Stimulated activated CD4-positive, alpha-beta T cell treated with anti-CD3 and anti-CD28 coated beads, Interleukin-4, amount 100 ng/mL, for 24 hours (primary cell): ENCODE measurements around the gene PPL.
A peak's percentile ranks its signal among the peaks of the same experiment; 100 is the strongest.
"Not testable (repeated sequence)": the region's sequence is repeated elsewhere in the genome, so short reads cannot be mapped to it uniquely, and the experiment has no call there.

Experiments used
- DNase-seq: peaks from one replicate; pipeline ENCODE4 v3.0.0-alpha.2; 2020

The PPL gene

DNA sequence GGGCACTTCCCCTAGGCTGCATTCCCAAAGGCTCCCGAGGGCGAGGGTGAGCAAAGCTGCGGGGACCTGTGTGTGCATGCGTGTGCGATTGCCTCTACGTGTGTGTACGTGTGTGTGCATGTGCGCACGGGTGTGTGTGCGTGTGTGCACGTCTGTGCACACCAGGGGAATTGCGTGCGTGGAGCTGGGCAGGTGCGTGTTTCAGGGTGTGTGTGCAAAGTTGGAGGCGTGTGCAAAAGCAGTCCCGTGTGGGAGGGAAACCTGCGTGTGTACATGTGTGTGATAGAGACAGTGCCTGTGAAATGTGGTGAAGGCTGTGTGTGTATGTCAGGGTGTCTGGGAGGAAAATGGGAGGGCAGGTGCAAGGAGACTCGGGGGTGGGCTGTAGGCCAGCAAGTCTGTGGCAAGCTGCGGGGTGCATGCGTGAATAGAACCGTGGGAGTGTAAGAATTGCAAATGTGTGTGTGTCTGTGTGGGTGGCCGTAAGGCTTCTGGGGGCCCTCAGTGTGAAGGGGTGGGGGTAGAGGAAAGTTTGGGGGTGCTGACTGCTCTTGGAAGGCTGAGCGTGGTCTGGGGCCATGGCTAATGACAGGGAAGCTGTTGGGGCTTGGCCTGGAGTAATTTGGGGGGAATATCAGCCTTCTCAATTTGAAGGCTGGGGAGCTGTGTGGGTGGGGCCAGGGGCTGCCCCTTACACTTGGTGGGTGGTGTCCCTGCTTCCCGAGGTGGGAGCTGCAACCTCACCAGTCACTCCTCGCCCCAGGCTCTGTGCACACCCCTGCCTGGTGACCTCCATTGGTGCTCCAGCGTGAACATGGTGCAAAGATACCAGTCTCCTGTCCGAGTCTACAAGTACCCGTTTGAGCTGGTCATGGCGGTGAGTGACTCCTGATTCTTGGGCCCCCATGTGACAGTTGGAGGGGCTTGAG is 21.8 kb upstream of the PPL start:
- no peak for DNase-seq

DNA sequence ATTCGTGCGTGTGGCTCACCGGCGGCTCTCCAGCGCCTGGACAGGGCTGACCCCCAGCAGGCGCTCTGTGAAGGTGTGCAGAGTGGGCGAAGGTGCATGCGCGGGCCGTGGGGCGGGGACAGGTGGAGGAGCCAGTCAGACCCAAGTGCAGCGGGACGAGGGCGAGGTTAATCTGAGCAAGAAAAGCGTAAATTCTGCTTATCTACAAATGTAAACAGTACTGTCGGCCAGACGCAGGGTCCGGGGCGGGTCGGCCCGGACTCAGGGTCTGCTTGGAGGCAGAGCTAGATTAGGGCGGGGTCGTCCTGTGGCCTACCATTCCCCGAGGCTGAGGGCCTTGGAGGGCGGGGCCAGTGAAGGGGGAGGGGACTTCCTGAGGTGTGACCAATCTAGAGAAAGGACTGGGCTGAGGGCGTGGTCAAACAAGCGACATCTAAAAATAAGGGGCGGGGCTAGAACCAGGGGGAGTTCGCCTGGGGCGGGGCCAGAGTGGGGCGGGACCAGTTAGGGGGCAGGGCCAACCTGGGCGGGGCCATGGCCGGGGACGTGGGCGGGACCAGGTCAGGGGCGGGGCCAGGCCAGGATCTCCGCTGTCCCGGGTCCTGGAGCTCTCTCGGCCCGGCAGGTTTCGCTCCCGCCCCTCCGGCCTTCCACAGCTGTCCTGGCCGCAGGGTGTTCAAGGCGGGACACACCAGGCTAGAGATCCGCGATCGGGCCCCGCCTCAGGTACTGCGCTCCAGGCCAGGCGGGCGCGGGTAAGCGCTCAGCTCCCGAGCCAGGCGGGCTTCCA is 21.0 kb upstream of the PPL start, which contains the start of gene SEC14L5:
Gene SEC14L5 (plus strand): TSS at position 611 of the 790 bp plus-strand sequence. CDS start 994 bp downstream, outside the sequence.
- DNase-seq: peak; percentile 91

GRCh38 chr16:4957420-4957719 is 20.4 kb upstream of the PPL start:
- no peak for DNase-seq

DNA sequence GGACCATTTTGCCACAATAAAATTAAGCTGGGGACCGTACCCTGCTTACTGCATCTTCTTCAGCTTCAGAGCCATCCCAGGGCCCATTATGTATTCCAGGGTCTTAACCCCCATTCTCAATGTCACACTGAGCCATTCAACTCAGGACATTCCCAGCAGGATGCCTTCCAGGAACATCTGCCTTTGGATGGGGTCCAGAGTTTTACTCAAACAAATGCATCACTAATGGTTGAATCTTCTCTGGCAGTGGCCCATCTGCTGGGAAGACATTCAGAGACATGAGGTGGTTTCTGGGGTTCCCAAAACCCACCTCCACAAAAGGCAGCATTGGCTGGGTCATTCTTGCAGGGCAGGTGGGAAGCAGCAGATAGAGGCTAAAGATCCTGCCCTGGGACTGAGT is 17.8 kb upstream of the PPL start:
- DNase-seq: no peak

- not testable (repeated sequence) for DNase-seq
Measured at GRCh38 chr16:4951583-4951982, 14.6 kb upstream of the PPL start.

DNA sequence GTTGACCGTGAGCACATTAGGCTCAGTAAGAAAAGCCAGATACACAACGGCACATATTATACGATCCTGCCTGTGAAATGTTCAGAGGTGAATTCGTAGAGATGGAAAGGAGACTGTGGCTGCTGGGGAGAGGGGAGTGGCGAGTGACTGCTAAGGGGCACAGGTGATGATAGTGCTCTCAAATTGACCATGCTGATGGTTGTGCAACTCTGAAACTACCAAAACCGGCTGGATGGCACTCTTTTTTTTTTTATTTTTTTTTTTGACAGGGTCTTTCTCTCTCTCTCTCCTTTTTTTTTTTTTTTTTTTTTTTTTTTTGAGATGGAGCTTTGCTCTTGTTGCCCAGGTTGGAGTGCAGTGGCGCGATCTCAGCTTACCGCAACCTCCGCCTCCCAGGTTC is 13.0 kb upstream of the PPL start:
- no peak for DNase-seq

DNA sequence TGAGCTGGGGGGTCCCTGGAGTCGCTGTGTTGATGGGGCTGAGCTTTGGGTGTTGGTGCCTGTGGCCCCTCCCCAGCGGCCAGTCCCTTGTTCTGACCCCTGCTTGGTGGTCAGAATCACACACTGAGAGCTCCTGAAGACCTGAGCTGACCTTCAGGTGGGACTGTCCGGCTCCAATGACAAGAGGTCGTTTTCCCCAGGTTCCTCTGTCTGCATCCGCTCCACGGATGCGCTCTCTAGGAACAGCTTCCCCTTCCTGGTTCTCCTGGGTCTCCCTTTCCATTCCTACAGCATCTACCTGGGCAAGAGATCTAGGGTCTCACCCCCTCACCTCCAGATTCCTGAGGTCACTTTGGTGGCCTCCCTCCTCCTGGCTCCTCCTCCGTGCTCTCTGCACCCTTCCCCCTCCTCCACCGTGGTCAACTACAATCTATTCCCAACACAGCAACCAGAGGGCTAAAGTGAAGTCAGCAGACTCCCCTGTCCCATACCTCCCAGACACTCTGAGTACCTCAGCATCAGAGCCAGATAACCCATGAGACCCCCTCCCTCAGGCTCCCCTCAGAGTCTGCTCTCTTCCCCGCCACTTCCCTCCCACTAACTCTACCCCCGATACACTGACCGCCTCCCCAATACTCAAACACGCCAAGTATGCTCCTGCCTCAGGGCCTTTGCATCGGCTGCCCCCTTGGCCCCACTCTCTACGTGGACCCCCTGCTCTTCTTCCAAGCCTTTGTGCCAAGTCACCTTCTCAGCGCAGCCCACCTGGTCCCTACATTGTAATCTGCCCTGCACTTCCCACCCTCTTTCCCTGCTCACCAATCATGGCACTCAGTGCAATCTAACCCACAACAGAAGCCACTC is 12.2 kb upstream of the PPL start:
- DNase-seq: no peak

DNA sequence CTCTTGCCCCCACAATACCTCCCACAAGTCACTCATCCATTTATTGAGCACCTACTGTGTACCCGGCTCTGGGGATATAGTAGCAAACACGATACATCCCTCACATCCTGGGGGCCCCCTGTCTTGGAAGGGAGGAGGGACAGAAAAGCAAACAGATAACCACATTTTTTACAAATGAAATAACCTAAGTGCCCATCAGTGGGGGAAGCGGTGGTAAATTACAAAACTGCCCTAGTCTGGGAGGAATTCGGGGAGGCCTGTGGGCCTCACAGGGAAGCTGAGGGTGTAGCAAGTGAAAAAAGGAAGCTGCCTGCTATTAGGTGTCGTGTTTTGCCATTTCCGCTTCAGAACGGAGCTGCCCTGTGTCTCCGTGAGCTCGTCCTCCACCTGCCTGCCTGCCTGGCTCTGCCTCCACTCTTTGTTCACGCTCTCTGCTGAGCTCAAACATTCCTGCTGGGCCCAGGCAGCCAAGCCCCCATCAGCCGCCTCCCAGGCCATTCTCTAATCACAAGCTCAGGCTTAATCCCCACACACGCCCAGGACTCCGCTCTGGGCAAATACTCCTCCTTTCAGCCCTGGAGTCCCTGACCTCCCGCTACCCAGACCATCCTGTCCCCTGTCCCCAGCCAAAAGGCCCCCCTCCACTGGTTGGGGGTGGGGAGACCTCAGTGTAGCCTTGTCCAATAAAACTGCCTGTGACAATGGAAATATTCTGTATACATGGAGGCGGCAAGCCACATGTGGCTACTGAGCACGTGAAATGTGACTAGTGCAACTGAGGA is 11.0 kb upstream of the PPL start:
- no peak for DNase-seq

DNA sequence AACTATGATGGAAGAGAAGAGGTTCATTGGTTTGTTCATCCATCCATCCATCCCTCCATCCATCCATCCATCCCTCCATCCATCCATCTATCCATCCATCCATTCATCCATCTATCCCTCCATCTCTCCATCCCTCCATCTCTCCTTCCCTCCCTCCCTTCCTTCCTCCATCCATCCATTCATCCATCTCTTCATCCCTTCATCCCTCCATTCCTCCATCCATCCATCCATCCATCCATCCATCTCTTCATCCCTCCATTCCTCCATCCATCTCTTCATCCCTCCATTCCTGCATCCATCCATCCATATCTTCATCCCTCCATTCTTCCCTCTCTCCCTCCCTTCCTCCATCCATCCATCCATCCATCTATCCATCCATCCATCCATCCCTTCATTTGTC is 10.0 kb upstream of the PPL start:
- no peak for DNase-seq

- no peak for DNase-seq
Measured at GRCh38 chr16:4945560-4946502, 8.9 kb upstream of the PPL start.

DNA sequence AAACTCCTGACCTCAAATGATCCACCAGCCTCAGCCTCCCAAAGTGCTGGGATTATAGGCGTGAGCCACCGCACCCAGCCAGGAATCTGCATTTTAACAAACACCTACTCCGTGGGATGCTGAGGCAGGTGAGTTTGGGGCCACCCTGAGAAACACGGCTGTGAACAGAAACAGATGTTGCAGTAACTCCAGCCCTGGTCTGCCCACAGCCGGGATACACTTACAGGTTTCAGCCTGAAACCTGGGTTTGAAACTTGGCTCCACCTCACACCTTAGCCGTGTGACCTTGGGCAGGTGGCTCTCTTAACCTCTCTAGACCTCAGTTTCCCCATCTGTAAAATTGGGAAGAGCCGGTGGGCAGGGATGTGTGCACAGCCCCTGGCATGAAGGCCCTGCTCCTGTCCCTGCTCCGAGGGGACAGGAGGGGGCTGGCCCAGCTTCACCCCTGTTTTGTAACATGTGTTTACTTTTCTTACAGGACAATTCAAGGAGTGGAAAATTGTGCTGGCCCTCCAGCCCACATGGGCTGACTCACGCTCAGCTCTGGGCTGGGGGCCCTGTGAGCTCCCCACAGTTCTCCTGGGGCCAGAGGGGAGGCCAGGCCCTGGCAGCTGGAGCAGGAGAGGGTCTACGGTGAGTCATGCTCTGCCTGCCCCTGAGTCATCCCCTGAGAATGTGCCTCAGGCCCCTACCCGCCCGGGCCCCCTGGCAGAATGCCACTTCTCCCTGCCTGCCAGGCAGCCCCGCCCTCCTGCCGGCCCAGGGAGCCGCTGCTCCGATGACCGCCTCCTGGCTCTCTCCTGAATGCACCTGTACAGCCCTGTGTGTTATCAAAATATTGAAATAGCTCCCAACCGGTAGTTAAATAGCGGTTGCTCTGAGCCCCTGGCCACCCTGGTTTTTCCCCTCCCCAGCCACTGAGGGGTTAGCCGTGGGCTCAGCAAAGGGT is 7.7 kb upstream of the PPL start:
- no peak for DNase-seq

- no peak for DNase-seq
Measured at GRCh38 chr16:4942481-4942880, 5.5 kb upstream of the PPL start.

DNA sequence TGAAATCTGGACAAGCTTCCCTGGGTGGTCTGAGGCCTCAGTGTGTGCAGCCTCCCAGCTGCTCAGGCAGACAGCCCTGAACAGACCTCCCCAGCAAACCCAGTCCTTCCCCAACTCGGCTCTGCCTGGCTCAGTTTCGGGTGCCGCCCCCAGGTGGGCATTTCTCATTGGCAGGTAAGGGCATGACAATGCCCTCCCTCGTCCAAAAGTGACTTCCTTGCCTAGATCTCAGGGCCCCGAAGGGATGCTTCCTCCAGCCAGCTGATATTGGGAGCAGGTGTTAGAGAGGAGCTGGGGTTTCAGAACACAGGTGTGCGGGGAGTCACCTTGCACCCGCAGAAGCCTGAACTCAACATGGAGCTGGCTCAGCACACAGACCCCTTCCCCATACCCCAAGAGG is 3.8 kb upstream of the PPL start:
- DNase-seq: no peak

DNA sequence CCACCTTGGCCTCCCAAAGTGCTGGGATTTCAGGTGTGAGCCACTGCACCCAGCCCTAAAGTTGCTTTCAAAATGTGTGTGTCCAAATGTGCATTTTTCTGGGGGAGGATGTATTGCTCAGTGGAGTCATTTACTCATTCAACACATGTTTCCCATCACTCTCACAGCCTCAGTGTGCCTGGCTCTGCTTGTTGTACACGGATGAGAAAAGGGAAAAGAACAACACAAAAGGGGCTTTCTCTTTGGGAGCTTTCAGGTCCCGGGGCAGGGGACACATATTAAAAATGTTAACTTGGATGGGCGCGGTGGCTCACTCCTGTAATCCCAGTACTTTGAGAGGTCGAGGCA is 1.7 kb upstream of the PPL start:
- no peak for DNase-seq

DNA sequence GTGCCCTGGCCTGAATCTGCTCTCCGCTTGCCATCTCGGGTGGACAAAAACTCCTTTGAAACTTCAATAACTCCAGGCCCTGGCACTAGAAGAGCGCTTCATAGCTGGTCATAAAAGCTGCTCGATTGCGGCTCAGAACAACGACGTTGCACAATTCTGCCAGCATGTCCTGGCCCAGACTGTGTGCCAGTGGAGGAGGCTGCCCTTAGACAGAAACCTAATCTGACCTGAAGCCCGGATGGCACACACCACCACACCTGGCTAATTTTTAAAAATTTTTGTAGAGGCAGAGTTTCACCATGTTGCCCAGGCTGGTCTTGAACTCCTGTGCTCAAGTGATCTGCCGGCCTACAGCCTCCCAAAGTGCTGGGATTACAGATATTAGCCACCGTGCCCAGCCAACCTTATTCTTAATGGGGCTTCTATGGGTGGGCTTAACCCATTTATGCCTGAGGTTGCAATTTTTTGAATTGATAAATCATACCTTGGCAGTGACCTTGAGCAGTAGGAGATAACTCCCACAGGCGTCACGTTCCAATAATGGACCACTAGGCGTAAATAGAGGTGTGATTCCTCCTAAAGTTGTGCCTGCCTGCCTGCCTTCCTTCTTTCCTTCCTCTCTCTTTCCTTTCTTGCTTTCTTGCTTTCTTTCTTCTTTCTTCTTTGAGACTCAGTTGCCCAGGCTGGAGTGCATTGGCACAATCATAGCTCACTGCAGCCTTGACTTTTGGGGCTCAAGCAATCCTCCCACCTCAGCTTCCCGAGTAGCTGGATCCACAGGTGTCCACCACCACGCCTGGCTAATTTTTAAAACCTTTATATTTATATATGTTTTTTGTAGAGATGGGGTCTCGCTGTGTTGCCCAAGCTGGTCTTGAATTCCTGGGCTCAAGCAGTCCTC is 1.1 kb upstream of the PPL start:
- DNase-seq: no peak

DNA sequence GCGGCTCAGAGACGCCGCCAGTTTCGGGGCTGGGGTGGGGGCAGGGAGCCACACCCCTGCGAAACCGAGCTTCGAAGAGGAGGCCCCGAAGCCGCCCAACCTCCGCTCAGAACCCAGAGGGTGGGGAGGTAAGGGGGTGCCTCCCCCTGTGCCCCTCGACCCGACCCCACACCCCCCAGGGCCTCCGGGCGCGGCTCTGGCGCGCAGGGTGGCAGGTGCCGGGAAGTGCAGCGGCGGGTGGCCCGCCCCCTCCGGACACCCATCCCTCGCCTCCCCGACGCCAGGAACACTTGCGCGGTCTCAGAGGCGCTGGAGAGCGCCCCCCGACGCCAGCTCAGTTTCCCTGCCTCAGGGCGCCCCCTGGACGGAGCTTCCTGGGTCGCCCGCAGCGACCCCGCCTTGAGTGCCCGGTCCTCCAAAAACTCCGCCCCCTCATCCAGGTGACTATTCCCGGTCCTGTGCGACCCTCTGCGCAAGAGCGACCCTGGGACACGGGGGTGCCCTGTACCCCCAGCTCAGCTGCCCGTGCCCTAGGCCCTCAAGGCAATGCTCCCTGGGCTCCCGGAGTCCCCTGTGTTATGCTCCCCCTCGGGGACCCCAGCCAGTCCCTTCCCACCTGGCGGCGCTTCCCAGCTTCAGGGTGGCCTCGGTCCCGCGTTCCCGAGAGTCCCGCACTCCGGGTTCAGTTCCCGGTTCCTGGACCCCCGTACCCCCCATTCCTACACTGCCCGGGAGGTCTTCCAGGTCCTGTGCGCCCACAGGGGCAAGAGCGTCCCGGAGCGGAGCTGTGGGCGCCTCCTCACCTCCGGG is 562 bp downstream of the PPL start:
- no peak for DNase-seq

- DNase-seq: no peak
Measured at GRCh38 chr16:4935241-4935855, 1.6 kb downstream of the PPL start.

- DNase-seq: no peak
Measured at GRCh38 chr16:4934591-4934990, 2.4 kb downstream of the PPL start.
